Retina (tissue), 1 donor: ENCODE data around the gene RGS1.
A peak's percentile ranks its signal among the peaks of the same experiment; 100 is the strongest.

Experiments
- DNase-seq: peaks from one replicate; pipeline ENCODE4 v3.0.0-alpha.2; 2016

Gene RGS1

DNA sequence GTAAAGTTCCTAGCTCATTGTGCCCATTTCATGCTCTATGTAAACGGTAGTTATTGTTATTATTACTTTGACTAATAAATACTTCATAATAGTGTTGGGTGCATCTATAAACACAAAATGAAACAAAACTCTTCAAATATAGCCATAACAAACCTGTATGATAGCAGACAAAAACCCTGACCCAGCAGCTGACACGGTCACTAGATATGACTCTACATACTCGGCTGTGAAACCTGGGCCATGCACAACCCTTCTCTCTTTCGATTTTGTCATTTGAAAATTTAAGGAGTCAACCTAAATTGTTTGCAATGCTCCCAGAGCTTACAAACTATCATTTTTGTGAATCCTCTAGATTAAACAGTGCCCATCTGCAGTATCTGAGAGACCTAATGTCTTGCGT is 52.3 kb downstream of the RGS1 start:
- no peak for DNase-seq

DNA sequence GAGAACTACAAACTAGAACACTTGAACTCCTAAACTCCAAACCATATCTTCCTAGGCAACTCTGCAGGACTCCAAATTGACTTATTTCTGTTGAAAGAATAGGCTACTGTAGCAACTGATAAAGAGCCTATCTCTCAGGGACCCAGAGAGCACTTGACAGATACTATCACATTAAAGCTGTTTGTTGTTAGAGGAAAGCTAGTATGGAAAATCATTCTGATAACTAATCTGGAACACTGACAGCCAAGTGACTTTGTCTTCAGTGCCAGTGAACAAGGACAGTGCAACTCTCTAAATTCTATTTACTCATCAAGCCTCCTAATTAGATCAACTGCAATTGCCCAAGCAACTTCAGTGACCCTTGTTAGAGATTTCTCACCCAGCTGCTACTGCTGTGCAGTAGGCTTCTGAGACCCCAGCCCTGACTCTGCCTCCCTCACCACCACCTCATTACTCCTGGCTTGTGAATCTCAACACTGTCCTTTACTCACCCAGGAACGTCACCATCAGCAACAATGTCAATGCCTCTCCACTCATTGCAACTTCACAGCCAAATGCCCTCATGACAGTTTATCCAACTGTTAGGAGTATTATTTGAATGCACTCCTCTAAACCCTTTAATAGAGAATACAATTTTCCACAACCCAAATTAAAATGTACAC is 53.0 kb downstream of the RGS1 start:
- peak; percentile 16 for DNase-seq

DNA sequence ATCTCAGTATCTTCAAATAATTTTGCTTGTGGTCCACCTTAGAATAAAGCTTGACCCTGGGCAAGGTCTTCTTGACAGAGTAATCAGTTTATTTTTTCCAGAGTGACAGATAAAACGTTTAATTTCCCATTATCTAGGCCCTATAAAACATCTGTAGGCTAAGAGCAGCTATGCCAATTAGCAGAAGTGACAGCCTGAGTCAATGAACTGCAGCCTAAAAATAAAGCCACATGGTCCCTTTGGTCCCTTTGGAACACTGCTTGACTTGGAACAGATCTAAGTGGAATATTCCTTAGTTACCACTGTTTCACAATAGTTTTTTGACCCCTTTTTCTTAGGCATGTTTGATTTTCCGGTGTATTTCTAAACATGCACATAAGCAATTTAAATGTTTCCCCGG is 54.0 kb downstream of the RGS1 start:
- no peak for DNase-seq
